Stimulated activated CD4-positive, alpha-beta T cell treated with anti-CD3 and anti-CD28 coated beads, Interleukin-15, amount 100 ng/mL, for 24 hours (primary cell): ENCODE measurements around the gene BAIAP2L2.
A peak's percentile ranks its signal among the peaks of the same experiment; 100 is the strongest.

Experiments used
- DNase-seq: peaks from one replicate; pipeline ENCODE4 v3.0.0-alpha.2; 2020

Gene BAIAP2L2

DNA sequence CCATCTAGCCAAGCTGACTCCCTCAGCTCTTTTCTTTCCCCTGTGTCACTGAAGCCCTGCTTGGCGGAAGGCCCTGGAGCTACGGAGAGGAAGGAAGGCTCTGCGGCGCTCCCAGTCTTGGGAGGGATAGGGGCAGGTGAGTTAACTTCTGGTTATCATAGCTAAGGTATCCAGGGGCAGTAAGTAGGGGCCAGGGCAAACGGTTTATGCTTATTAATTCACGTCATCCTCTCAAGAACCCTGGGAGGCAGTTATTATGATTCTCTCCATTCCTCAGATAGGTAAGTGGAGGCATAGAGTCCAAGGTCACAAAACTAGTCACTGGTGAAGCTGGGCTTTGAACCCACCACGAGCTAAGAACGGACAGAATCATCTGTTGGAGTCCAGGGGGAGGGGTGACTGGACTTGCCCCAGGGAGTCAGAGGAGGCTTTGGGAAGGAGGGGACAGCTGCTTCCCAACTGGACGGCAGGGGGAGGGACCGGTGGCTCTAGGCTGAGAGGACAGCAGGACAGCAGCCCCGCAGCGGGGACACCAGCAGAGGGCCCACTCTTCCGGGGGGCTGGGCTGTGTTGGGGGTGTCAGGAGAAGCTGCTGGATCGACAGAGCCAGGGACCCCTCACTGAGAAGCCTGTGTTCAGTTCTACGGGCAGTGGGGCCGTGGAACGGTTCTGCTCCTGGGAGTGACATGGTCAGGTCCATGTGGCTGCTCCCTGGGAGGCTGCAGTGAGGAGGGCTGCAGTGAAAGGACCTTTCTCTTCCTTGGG, 3.5 kb downstream of the BAIAP2L2 start:
- no peak for DNase-seq

DNA sequence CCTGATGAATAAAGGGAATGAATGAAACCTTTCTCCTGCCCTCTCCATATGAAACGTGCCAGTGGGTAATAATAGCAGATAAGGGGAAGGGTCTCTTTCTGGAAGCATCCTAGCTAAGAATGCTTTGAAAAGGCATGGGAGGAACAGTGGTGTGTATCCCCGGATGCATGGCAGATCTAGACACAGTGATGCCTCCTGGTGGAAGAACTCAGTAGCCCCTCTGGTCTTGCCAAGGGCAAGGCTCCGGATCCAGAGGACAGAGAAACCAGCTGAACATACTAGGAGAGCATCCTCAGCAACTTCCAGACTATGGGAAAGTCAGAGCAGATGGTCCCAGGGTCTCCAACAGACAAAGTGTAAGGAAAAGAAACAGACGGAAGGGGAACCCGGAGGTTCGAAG, 6.4 kb downstream of the BAIAP2L2 start:
- no peak for DNase-seq

DNA sequence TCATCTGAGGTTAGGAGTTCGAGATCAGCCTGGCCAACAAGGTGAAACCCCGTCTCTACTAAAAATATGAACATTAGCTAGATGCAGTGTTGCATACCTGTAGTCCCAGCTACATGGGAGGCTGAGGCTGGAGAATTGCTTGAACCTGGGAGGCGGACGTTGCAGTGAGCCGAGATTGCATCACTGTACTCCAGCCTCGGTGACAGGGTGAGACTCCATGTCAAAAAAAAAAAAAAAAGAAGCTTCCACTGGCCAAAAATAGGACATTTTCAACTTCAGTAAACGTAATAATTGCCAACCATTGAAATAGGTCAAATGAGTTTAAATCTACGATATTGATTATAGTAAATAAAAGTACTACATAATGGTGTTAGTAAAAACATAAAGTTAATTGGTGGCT, 6.8 kb downstream of the BAIAP2L2 start:
- DNase-seq: no peak

DNA sequence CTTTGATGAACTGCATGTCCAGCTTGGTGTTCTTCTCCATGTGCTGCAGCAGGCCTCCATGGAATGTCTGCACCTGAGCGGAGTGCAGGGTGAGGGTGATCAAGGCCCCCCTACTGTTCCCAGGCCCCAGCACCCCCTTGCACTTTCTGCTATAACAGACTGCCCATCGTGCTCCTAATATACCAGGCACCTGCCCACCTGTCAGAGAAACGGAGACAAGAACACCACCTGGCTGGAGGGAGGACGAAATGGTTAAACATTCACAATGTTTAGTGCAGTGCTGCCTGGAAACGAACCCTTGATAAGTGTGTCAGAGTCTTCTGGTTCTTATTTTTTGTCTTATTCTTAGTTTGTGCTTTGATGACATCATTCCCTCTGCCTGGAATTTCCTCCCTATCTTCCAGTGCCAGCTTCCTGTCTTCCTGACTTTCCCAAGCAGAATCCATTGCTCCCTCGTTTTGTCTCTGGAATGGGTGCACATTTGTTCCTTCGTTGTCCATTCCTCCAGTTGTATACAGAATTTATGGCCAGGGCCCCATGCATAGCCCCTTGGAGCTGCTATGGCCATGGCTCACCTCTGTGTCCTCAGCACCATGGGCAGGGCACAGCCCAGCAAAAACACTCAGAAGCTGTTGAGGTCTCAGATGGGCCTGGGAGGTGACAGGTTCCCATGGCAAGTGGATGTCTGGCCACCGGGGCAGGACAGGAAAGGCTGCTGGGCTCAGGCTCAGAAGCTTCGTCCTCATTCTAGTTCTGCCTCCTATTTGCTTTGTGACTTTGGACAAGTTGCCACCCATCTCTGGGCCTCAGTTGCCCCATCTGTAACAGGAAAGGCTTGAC, 11.9 kb downstream of the BAIAP2L2 start:
- DNase-seq: no peak

DNA sequence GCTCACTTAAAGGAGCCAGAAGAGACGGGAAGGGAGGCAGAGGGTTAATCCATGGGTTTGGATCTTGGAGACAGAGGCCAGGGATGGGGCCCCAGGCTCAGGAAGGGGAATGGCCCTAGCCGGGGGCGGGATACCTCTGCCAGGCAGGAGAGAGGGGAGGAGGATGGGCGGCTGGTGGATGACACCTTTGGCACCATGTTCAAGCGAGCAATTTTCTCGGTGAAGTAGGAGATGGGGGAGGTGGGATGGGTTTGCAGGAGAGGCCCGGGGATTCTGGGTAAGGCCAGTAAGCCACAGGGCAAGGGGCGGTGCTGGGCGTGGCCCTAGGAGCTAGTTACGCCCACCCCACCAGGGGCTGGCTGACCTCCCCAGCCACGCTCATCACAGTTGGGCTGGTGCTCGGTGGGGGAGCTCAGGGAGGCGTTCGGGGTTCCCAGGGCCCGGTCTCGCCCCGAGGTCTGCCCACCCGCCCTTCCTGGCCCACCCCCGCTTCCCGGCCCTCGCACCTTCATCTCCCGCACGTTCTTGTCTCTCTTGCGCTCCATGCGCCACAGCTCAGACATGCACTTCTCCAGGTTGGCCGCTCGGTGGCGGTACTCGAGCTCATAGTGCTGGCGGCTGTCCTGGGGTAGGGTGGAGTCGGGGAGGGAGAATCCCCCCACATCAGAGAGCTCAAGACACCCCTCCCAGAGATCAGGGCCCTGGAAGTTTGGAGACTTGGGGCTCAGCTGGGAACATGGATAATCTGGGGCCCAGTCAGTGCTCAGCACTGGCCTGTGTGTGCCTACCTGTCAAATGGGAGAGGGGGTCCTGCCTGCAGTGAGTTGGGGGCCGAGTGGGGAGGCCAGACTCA, 12.7 kb downstream of the BAIAP2L2 start:
- DNase-seq: no peak

DNA sequence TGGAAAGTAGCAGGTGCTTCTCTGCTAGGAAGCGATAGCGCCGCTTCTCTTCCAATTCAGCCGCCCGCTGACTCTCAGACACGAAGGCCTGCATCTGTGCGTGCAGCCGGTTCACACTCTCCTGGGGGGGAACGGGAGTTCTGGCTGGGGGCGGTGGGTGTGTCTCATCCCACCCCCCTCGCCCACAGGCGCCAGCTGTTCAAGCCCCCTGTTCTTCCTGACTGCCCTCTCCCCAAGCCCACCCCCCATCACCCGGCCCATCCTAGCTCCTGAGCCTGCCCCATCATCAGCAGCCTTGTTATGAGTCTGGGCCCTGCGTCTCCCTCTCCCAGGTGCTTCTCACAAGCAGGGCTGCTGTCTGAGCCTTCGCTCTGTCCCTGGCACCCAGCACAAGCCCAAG, 13.4 kb downstream of the BAIAP2L2 start:
- DNase-seq: no peak

DNA sequence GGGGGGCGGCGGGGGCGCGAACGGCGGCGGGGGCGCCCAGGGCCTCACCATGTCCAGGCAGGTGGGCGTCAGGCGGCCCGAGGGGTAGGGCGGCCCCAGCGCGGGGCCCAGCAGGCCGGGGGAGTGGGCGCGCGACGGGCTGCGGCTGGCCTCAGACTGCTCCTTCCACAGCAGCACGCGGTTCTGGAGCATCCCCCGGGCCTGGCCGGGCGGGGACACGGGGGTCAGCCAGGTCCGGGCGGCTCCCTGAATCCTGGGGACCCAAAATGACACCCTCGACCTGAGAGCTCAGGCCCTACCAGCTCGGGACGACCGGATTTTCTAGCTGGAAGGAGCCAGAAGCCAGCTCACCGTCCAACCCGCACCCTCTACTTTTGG, 21.0 kb downstream of the BAIAP2L2 start:
- DNase-seq: no peak

DNA sequence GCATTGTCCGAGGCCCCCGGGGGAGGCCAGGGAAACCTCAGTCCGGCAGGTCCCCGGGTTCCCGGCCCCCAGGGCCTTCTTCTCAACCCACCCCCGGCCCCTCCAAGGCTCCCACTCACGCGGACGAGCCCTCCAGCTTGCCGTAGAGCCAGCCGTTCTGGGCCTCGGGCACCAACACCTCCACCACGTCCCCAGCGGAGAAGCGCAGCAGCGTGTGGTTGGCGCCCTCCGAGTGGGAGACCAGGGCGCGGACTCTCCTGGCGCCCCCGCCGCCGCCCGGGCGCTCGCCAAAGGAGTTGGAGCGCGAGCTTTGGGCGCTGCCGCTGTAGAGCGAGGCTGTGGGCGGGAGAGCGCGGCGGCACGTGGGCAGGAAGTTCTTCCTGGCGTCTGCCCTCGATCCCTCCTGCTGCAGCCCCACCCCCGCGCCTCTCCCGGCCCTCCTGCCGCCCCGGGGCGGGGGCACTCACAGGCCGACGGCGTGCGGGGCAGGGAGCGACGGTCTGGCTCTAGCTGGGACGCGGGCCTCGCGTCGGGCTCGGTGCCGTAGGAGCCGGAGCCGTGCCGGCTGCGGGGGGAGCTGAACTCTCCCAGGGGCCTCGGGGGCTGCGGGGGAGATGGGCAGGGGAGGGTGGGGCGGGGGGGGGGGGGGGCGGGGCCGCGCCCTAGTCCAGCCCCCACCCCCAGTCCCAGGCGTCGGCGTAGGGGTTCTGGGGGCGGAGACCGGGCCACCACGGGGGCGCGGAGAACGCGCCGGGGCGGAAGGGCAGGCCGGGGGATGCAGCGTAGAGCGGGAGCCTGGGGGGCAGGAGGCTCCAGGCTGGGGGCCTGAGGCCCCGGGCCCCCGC, 21.6 kb downstream of the BAIAP2L2 start:
- no peak for DNase-seq

DNA sequence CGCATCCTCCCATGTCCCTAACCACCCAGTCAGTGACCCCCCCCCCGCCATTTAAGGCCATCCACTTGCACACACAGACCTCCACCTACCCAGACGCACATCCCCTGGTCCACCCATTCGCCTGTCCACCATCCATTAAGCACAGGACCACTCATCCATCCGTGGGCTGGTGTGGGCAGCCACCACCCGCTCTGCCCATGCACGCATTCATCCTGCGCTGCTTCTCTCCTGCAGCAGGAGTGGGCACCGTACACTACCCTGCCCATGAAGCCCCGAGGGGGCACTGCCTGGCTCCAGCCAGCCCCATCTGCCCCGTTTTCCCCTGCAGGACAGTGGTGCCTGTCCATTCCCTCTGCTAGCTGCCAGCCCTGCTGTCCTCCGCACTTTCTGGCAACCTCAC, 22.6 kb downstream of the BAIAP2L2 start:
- DNase-seq: no peak

DNA sequence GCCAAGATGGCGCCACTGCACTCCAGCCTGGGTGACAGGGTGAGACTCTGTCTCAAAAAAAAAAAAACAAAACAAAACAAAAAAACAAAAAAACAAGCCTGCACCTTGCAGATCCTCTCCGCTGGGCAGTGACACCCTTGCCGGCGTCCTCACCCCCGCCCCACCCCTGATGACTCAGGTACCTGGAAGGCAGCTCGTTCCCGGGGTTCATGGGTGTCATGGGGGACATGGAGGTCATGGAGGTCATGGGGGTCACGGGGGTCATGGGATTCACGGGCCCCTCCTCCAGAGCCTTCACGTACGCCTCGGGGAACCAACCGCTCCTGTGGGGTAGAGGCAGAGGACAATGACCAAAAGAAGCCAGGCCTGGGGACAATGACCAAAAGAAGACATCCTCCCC, 23.5 kb downstream of the BAIAP2L2 start:
- DNase-seq: no peak

DNA sequence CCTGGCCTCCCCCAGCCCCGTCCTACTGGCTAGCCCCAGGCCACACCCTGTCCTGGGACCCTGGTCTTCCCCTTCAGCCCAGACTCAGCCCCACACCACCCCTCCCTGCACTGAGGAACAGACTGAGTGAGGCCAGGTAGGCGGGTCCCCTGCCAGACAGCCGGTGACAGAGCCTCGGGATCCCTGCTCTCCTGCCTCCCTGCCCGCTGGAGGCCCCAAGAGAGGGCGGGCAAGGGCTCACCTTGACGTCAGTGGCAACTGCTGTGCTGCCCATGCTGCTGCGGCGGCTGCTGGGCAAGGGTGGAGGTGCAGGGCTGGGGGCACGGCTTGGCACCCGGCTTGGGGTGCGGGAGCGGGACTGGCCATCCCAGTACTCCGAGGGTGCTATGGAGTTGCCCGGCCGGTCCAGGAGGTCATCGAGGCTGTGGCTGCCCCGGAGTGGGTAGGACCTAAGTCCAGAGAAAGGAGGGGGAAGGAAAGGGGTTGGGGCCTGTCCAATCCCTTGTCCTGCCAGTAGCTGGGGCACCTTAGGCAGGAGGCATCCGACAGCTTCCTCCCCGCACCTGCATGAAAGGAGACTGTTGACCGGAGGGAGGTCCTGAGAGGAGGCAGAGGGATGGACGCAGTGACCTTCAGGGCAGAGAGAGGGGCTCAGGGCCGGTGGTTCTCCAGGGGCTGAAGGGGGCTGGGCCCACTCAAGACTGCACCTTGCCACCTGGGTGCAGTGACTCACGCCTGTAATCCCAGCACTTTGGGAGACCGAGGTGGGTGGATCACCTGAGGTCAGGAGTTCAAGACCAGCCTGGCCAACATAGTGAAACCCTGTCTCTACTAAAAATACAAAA, 24.3 kb downstream of the BAIAP2L2 start:
- no peak for DNase-seq

DNA sequence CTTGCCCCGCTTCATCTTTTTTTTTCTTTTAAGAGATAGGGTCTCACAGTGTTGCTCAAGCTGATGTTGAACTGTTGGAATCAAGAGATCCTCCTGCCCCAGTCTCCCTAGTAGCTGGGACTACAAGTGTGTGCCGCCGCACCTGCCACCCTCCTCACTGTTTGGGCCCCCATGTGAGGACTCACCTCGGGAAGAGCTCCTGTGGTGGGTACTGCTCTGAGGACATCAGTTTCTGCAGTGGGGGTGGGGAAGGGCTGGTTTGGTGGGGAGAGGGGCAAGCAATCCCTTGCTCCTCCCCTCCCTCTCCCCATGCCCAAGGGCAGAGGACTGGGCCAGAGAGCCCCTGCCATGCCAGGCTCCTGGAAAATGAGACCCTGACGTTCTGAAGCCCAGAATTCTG, 25.0 kb downstream of the BAIAP2L2 start:
- DNase-seq: no peak

DNA sequence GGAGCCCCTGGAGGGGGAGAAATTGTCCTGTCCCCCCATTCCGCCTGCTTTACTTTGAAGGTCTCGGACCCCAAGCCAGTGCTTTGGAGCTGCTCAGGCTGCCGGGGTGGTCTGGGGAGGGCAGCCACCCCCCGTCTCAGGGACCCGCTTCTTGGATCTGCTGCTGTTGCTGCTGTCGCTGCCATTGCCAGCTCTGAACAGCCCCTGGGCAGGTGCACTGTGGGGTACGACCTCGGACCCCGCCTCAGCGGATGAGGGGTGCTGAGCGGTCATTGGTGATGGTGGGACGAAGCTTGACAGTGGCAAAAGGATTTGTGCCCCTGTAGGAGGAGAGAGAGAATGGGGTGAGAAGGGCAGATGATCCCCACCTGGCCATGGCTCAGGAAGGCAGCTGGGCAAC, 25.4 kb downstream of the BAIAP2L2 start:
- no peak for DNase-seq

DNA sequence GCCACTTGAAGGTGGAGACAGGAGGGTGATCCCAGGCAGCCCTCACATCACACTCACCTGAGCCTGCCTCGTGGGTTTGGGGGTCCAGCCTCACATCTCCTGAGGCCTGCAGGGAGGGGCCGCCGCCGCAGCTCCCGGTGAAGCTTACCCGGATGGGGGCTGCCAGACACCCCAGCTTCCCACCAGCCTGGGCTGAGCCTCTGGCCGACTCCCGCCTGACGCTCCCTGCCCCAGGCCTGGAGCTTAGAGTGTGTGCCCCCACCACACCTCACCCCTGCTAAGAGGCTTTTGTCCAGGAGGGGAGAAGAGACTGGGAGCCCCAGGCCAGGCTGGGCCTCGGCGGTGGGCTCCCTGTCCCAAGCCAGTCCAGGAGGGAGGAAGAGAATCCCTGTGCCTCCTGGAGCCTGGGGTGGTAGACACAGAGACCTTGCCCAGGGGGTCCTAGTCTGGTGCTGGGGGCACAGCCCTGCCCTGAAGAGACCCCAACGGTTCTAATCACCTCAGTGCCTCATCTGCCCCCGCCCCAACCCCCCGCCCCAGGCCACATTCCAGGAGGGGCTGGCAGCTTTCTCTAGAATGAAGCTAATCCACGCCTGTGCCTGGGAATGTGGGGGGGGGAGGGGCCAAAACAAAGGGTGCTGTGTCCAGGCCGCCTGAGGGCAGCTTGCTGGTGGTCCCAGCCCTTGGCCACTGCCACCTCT, 26.4 kb downstream of the BAIAP2L2 start, which contains the start of gene SLC16A8:
Gene SLC16A8, minus strand, starts transcription at position 254 of the 701 bp plus-strand sequence. CDS start 1,311 bp downstream, outside the sequence.
- no peak for DNase-seq

DNA sequence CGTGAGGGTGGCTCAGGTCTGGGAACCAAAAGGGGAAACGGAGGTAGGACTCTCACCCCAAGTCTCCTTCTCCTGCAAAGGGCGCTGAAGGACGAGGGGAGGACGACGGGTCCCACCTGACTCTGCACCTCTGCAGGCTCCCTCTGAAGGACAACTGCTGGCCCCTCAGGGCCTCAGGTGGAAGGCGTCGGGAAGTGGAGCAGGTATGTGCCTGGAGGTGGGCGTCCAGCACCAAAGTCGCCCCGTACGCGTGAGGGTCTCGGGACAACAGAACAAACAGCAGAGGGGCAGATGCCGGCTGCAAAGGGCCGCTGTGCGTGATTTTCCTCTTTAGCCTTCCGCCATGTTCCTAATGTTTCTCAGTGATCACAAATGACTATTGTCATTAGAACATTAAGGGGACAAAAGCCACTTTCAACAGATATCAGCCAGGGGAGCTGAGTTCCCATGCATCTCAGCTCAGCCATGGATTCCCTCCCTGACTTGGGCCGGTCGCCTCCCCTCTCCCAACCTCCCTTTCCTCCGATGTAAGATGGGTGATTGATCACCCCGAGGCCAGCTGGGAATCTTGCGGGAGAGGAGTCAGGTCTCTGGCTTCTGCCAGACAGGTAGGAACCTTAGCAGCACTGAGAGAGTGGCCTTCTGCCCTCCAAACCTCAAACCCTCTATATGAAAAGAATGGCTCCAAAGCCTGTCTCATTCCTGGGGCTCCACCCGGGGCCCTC, 27.3 kb downstream of the BAIAP2L2 start:
- no peak for DNase-seq

DNA sequence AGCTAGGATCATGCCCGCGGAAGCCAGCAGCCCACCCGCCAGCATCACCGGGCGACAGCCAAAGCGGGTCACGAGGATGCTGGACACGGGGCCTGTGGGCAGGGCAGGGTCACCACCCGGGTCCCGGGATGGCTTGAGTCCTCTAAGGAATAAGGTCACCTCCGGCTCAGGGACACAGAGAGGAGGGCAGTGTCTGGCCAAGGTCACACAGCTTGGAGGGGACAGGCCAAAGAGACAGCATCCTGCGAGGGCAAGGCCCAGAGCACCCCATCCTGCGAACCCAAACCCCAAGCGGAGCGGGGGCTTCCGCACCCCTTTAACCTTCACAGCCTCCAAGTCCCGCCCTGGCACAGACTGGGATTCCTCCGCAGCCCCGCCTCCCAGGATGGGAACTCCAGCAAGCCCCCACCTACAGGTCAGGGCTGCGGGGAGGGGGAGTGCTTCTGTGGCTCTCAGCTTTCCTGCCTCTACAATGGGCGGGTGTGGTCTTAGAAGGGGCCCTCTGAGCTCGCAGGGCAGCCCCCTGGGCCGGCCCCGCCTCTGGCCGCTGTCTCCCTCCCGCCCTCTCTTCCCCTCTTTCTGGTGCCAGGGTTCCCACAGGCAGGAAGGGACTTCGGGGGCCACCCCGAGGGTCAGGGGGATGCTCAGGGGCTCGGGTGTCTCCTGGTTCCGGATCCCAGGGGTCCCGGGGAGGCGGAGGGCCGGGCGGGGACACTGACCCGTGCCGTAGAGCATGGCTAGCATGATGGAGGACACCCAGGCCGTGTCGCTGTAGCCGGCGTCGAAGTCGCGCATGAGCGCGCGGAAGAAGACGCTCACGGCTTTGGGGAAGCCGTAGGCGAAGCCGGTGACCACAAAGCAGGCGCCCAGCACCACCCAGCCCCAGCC, 28.3 kb downstream of the BAIAP2L2 start:
- DNase-seq: peak; percentile 28

DNA sequence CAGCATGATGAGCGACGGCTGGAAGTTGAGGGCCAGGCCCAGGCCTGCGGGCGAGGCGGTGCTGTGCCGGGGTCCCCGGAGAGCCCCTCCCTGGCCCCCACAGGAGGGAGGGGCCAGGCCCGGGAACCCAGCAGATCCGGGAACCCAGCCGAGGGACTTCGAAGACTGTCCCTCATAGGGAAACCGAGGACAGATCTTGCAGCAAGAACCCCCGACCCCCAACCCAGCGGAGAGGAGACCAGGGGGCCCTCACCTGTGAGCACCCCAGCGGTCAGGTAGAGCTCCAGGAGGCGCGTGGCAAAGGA, 28.9 kb downstream of the BAIAP2L2 start:
- no peak for DNase-seq

DNA sequence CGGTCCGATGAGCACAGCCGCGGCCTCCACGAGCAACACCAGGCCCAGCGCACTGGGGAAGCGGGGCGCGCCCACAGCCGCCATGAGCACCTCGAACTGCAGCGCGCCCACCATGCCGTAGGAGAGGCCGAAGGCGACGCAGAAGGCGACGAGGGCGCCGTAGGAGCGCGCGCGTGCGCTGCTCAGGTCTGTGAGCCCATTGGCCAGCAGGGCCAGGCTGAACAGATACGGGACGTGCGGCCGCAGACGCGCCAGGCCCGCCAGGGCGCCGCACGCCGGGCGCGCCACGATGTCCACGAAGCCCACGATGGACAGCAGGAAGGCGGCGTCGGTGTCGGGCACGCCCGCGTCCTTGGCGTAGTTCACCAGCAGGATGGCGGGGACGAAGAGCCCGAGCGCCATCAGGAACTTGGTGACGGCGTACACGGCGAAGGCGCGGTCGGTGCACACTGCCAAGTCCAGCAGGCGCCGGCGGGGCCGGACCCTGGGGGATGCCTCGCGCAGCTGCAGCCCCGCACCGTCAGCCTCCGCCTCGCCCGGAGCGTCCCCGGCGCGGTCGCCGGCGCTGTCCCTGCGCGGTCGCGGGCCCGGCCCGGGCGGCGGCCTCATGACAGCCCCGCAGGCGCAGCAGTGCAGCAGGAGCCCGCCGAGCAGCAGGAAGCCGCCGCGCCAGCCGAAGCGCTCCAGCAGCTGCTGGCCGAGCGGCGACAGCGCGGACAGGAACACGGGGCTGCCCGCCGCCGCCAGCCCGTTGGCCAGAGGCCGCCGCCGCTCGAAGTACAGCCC, 29.4 kb downstream of the BAIAP2L2 start:
- DNase-seq: peak; percentile 30
